A673 (cell line): ENCODE data around the gene SERP2.

Experiments
- CTCF ChIP-seq: fragments of 300-800, 200-600 bp; sonication (generic); conservative IDR thresholded peaks from 2 replicates; pipeline ENCODE4 v1.5.1; 2017; ENCODE audit warnings: low read depth, mild to moderate bottlenecking, antibody characterized with exemption, low read length, moderate library complexity, mixed read lengths
- EZH2 ChIP-seq: fragments of 200-600 bp; sonication (generic); IDR thresholded peaks from 2 replicates; pipeline ENCODE4 v1.6.1; 2017; ENCODE audit warnings: borderline replicate concordance, low read depth, mild to moderate bottlenecking, mixed read lengths, antibody characterized with exemption, low read length; ENCODE audit not compliant: poor library complexity, severe bottlenecking

DNA sequence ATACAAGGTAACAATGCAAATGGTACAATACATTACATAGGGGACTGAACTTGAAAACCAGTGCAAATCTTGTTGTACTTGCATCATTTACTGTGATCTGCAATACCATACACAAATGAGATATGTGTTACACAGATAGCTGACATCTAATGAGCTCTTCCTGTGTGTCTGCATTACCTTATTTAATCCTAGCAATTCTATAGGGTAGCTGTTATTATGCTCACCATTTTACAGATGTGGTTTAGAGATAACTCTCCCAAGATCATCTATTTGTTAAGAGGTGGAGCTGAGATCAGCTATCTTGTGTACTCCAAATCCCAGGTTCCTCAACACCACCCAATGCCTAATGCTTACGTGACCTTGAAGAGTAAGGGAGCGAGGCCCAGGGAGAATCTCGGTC lies 21.4 kb upstream of the SERP2 start:
- TF ChIP-seq CTCF (no peak), EZH2 (no peak)
